HepG2 (cell line): ENCODE data around the gene PPY. TPM values are rescaled to one million over a fixed set of nuclear protein-coding genes. Genes with fewer than 3 reads are reported as not detected.

Experiments used
- E2F1 ChIP-seq: sonication (generic); formaldehyde crosslinking; IDR thresholded peaks from 2 replicates; pipeline ENCODE4 v1.5.0; 2020; ENCODE audit warnings: missing genetic modification reagents
- ELF3 ChIP-seq: IDR thresholded peaks from 2 replicates; pipeline ENCODE4 v1.6.1; 2016; ENCODE audit warnings: missing genetic modification reagents, missing compliant biosample characterization
- HIC2 ChIP-seq: sonication (generic); formaldehyde crosslinking; IDR thresholded peaks from 2 replicates; pipeline ENCODE4 v1.9.0; 2022; ENCODE audit warnings: low read depth, missing genetic modification reagents
- KLF6 ChIP-seq: IDR thresholded peaks from 2 replicates; pipeline ENCODE4 v1.8.0; 2016; ENCODE audit warnings: missing biosample characterization, missing genetic modification reagents
- MAZ ChIP-seq, 2 experiments: sonication (generic) in 1 of 2; formaldehyde crosslinking in 1 of 2; IDR thresholded peaks; 2 replicates each; pipeline versions ENCODE4 v1.5.0 to v1.6.1; 2012 to 2020; ENCODE audit warnings: low read depth in 2 of 2, mild to moderate bottlenecking in 2 of 2, borderline replicate concordance in 1 of 2, improper control_type of control experiment in 1 of 2, low read length in 1 of 2, missing genetic modification reagents in 1 of 2, moderate library complexity in 1 of 2
- ZKSCAN8 ChIP-seq: IDR thresholded peaks from 2 replicates; pipeline ENCODE4 v1.6.1; 2016; ENCODE audit warnings: borderline replicate concordance, missing genetic modification reagents, missing compliant biosample characterization
- ZNF138 ChIP-seq: sonication (generic); formaldehyde crosslinking; IDR thresholded peaks from 2 replicates; pipeline ENCODE4 v1.5.0; 2020; ENCODE audit warnings: mild to moderate bottlenecking, low read depth, missing genetic modification reagents
- ZNF207 ChIP-seq: fragments of 450-650 bp; IDR thresholded peaks from 2 replicates; pipeline ENCODE4 v1.6.1; 2016; ENCODE audit warnings: antibody characterized with exemption, borderline replicate concordance
- ZNF280D ChIP-seq: sonication (generic); formaldehyde crosslinking; IDR thresholded peaks from 2 replicates; pipeline ENCODE4 v1.5.1; 2020; ENCODE audit warnings: mild to moderate bottlenecking, missing genetic modification reagents
- ZNF33B ChIP-seq: sonication (generic); formaldehyde crosslinking; IDR thresholded peaks from 2 replicates; pipeline ENCODE4 v1.5.1; 2020; ENCODE audit warnings: mild to moderate bottlenecking, missing genetic modification reagents
- ZNF451 ChIP-seq: sonication (generic); formaldehyde crosslinking; IDR thresholded peaks from 2 replicates; pipeline ENCODE4 v1.5.0; 2020; ENCODE audit warnings: mild to moderate bottlenecking, missing genetic modification reagents
- ZNF503 ChIP-seq: sonication (generic); formaldehyde crosslinking; IDR thresholded peaks from 2 replicates; pipeline ENCODE4 v1.4.0; 2020; ENCODE audit warnings: missing genetic modification reagents
- ZNF687 ChIP-seq: sonication (generic); formaldehyde crosslinking; IDR thresholded peaks from 2 replicates; pipeline ENCODE4 v1.5.1; 2020; ENCODE audit warnings: mild to moderate bottlenecking, missing genetic modification reagents, moderate library complexity
- ZNF749 ChIP-seq: sonication (generic); formaldehyde crosslinking; IDR thresholded peaks from 2 replicates; pipeline ENCODE4 v1.8.0; 2022; ENCODE audit warnings: mild to moderate bottlenecking, missing genetic modification reagents, moderate library complexity, borderline replicate concordance
- ZNF761 ChIP-seq: sonication (generic); formaldehyde crosslinking; conservative IDR thresholded peaks from 2 replicates; pipeline ENCODE4 v1.4.0; 2020; ENCODE audit warnings: mild to moderate bottlenecking, missing genetic modification reagents
- polyA plus RNA-seq, 8 experiments: library from polyadenylated mRNA; depleted of rRNA in 3 of 8; stranded (reverse) in 7 of 8; unstranded in 1 of 8; fragments of >200 nt; fragmentation: Illumina TruSeq in 4 of 8; extraction: Trizol in 4 of 8; gene quantifications; 2 replicates each; pipeline versions ENCODE4 v1.2.1 to v1.2.3, GENCODE V29; 2011 to 2016; ENCODE audit warnings: low read depth in 4 of 8, missing spikeins in 1 of 8, mixed read lengths in 1 of 8; ENCODE audit not compliant: insufficient read depth in 1 of 8
- total RNA-seq, 5 experiments: library from RNA; depleted of rRNA; stranded (reverse); fragments of >200 nt; fragmentation: Illumina TruSeq; extraction: Trizol; gene quantifications; 2 replicates each; pipeline ENCODE4 v1.2.3, GENCODE V29; 2016; ENCODE audit warnings: low read depth in 1 of 5

The PPY gene
- total and polyA plus RNA-seq, 2 of the 13 experiments (the other 11 are each of a cell fraction or from before 2014, with no cell fraction given): not detected

GRCh38 chr17:43976963-43977837 is 34.9 kb upstream of the PPY start (continued):
- no peak for TF ChIP-seq ZNF503 (CRISPR knock-in tag)
- no peak for TF ChIP-seq KLF6
- no peak for TF ChIP-seq E2F1 (CRISPR knock-in tag)
- TF ChIP-seq MAZ (IDR thresholded peaks at IDR 0.05; ENCODE audit: borderline replicate concordance, low read depth, low read length): no peak
- no peak for TF ChIP-seq MAZ (CRISPR knock-in tag; IDR thresholded peaks at IDR 0.05; ENCODE audit: low read depth)
- TF ChIP-seq ZNF451 (CRISPR knock-in tag): no peak
- TF ChIP-seq ELF3 (CRISPR knock-in tag): no peak
- TF ChIP-seq ZNF207: no peak
- TF ChIP-seq ZNF761 (CRISPR knock-in tag): no peak
- peak; percentile 45 for TF ChIP-seq ZNF687 (CRISPR knock-in tag)
- TF ChIP-seq ZNF749: no peak
- no peak for TF ChIP-seq HIC2 (CRISPR knock-in tag)
- no peak for TF ChIP-seq ZKSCAN8 (CRISPR knock-in tag)
- no peak for TF ChIP-seq ZNF280D (CRISPR knock-in tag)
- TF ChIP-seq ZNF33B (CRISPR knock-in tag): no peak
- TF ChIP-seq ZNF138 (CRISPR knock-in tag): no peak
